Activated CD8-positive, alpha-beta memory T cell treated with anti-CD3 and anti-CD28 coated beads, Interleukin-2, amount 50 U/mL, for 48 hours (primary cell): Measurements from ENCODE around the gene LZTR1.
"Not testable (repeated sequence)": the region's sequence is repeated elsewhere in the genome, so short reads cannot be mapped to it uniquely, and the experiment has no call there.

Experiments
- DNase-seq: peaks from one replicate; pipeline ENCODE4 v3.0.0-alpha.2; 2020

LZTR1 gene

DNA sequence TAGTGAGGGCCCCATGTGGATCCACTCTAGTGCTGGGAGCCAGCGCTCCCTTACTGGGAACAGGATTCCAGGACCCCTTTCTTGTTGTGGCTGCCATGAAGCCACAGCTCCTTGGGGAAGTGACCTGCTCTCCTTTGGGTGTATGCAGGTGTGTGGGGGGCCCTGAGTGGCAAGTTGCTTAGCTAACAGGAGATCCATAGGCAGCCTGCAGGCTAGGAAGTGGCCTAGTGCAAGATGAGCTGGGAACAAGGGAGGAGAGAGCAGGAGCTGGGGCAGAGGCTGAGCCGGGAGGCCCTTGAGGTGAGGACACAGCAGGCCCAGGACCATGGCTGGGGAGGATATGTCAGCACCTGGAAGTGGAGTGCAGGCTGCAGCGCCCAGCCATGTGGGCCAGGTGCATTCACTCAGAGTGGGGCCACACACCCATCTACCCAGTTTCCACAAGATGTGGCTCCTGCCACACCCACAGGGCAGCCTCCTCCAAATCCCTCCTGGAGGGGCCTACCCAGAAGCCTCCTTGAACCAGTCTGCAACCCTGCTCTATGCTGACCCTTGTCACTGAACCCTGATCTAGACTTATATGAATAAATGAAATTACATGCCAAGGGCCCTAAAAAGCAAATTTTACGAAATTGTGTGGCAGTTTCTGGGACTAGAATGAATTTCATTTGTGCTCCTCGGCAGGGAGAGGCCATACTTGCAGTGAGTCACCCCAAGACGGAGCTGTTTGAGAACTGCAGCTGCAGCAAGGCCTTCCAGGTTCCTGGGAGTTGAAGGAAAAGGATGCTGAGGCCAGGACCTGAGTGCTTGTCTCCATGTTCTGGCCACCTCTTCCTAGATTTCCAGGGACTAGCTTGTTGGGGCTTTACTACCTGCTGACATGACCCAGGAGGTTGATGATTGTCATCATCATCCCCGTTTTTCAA lies 16.6 kb downstream of the LZTR1 start:
- no peak for DNase-seq

DNA sequence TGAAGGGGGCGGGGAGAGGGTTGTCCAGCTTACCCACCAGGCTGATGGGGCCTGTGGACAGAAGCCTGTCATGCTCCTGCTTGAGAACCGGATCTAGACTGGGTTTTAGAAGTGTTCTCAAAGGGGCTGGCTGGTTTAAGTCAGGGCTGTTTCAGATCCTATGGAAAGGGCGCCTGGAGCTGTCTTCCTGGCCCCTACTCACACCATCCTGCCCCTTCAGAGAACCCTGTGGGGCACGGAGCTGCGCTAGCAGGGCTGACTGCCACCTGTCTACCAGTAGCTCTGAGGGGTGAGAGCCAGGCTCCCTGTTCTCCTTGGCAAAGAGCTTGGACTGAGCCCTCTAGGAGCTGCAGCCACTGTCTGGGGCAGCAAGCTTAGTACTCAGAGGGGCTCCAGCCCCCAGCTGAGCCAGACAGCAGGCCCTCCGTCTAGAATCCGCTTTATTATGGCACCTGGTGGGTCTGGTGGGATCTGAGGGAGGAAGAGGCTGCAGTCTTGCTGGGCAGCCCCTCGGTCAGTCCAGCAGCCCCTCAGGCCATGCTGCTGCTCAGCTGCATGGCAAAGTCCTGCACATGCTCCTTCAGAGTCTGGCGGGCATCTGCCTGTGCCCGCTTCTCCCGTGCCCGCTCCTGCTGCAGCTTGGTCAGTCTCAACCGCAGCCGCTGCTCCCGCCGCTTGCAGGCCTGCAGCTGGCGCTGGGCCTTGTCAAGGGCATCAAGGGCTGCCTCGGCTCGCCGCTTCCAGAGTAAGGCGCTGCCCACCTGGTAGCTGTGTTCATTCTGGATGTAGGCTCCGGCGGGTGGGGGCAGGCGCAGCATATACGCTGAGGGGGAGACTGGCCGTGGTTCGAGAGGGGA lies 17.5 kb downstream of the LZTR1 start:
- no peak for DNase-seq

DNA sequence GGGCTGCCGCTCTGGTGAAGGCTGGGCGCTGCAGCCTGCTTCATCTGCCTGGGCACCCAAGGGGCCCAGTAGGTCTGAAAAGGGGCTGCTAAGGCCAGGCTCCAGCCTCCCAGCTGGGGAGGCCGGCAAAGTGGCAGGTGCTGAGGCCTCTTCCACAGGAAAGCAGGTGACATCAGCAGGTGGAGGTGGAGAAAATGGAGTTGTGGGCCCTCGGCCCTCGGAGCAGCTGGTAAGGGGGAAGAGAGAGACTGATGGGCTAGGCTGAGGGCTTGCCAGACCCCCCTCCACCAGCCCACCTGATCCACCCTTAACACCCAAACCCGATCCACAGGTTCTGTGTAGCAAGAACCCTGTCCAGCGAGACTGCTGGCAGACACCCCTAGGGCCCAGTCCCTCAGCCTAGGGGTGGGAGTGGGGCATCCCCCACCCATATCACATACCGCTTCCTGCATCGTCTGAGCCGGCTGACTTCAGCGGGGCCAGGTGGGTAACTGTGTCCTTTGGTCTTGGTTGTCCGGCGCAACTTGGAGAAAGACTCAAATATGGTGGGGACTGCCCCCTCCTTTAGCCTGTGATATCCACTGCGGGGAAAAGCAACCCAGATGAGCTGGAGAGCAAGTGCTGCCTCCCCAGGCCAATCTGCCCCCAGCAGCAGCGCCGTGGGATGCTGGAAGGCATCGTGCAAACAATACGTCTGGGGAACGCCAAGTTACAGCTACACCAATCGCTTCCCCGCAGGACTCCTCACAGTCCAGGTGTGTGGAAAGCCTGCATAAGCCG lies 18.3 kb downstream of the LZTR1 start:
- DNase-seq, result peak; percentile 61

DNA sequence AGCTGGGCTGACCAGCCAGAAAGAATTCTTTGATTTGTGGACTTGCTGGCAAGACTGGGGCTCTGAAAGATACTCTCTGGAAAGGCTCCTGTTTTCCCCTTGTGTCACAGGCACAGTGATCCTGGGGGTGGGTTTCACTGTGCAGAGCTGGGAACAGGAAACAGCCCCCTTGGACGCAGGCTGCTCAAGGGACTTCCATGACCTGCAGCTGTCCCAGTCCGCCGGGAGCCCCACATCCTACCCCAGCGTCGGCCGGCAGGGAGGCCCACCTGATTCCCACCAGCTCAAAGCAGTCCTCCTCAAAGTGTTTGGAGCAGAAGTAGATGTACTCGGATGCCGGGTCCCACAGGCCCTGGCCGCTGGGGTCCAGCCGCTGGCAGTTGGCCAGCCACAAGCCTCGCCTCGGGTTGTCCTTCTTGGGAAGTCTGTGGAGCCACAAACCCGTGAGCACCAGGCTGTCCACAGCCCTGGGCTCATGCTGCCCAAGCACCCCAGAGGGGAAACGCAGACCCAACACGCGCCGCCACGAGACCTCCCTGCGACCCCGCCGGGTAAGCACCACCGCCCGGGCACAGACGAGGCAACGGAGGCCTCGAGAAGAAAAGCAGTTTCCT lies 19.0 kb downstream of the LZTR1 start:
- no peak for DNase-seq

DNA sequence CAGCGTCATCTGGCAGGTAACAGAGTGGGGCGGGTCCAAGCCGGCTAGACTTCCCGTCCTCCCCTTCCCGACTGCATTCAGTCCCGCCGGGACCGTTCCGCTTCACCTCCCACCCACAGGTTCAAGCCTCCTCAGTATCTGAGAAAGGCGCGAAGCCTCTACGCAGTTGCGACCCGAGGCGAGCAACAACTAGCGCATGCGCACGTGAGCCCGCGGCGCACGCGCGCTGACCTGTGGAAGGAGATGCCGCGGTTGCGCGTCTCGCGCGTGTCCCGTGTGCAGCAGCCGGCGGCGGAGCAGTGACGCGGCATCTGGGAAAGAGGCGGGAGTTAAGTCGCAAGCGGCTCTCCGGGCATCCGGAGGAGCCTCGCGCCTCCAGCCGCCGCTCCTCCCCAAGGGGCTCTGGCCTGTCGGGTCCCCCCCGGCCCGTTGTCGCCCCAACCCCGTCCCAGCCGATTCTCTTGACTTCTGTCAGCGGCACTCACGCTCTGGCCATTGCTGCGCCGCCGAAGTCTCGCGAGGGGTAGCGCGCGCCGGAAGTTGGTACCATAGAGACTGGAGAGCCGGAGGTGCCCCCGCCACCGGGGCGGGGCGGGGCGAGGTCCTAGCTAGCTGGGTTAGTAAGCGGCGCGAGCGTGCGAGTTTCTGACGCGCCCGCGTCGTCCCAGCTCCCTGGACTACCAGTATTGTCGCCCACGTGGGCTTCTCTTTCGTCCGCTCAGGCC lies 19.7 kb downstream of the LZTR1 start, which contains the start of gene THAP7:
Gene THAP7, minus strand, starts transcription at position 518 of the 725 bp plus-strand sequence. Its CDS starts 207 bp downstream, at position 311.
- DNase-seq, result peak; percentile 98

DNA sequence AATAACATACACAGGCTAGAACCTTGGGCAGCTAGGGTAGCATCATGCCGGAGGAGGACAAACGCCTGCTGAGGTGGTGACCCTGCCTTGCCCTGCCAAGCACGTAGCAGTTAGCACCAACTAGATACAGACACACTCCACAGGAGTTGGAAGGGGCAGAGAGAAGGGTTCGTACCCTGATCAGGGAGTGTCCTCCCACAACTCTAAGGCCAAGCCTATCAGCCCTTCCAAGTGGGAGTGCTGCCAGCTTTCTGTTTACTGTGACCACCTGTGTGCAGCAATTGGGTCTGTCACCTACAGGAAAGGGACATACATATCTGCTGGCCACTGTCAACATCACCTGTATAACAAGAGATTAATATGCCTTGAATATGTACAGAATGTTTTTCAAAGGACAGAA lies 21.7 kb downstream of the LZTR1 start:
- no peak for DNase-seq

DNA sequence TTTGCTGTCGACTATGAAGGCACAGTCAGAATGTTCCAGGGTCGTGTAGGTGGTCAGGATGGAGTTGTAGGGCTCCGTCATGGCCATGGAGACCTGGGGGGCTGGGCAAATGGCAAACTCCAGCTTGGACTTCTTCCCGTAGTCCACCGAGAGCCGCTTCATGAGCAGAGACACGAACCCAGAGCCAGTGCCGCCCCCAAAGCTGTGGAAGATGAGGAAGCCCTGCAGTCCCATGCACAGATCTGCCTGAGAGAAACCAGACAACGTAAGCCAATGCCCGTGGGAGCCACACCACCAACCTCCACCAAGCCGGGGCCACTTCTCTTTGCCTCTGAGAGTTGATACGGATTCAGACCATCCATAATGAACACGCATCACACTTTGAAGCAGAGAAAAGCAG lies 27.1 kb downstream of the LZTR1 start:
- not testable (repeated sequence) for DNase-seq

DNA sequence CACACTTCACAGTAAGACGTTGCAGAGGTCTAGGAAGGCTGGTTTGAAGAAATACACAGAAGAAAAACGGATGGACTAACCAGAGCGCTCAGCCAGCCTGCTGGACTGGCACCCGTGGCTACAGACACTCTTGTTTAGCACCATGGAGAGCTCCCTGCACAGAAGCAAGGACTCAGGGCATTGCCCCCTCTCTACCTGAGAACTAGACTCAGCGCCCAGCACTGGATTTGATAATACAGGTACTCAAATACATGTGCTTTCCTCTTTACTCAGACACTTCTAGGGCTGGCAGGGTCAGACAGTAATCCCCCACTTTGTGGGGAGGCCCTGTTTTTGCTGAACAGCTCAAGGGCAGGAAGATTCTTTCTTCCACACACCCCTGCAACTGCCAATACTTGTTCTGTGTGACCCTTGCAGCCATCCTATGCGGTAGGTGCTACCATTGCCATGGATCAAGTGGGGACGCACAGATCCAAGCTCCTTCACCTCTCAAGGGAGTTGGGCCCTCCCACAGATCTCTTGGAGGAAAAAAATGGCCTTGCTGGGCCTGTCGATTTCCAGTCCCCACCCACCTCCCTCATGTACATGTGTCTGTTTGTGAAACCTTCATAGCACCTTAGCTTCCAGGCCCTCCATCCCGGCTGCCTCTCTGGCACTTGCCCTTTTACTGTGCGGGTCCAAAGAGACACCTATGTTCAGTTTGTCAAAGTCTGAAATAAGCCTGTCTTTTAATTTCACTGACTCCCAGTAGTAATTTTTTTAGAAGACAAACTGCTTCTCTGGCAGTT lies 27.7 kb downstream of the LZTR1 start:
- no peak for DNase-seq

DNA sequence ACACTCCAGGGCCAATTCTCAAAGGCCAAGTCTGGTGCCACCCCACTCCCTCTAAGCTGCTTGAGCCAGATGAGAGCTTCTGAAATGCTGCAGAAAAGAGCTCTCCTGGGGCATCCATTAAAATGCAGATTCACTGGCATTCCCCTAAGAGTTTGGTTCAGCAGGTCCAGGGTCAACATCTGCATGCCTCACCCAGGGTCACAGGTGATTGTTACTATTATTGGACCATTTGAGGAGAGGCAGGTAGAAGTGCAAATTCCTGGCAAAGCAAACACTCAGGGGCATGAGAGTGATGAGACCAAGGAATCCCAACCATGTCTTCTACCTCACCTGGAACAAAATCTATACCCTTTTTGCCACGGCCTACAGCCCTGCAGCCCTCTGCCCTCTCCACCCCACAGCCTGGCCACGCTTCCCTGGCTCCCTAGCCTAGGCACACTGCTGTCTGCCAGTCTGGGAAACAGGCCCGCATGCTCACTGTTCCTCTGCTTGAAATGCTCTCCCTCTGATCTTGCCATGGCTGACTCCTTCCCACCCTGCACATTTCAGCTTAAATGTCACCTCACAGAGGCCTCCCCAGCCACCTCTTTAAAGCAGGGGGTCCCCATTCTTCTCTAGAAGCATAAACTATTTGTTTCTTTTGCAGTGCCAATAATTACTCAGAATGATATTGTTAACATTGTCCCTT lies 28.5 kb downstream of the LZTR1 start:
- no peak for DNase-seq

DNA sequence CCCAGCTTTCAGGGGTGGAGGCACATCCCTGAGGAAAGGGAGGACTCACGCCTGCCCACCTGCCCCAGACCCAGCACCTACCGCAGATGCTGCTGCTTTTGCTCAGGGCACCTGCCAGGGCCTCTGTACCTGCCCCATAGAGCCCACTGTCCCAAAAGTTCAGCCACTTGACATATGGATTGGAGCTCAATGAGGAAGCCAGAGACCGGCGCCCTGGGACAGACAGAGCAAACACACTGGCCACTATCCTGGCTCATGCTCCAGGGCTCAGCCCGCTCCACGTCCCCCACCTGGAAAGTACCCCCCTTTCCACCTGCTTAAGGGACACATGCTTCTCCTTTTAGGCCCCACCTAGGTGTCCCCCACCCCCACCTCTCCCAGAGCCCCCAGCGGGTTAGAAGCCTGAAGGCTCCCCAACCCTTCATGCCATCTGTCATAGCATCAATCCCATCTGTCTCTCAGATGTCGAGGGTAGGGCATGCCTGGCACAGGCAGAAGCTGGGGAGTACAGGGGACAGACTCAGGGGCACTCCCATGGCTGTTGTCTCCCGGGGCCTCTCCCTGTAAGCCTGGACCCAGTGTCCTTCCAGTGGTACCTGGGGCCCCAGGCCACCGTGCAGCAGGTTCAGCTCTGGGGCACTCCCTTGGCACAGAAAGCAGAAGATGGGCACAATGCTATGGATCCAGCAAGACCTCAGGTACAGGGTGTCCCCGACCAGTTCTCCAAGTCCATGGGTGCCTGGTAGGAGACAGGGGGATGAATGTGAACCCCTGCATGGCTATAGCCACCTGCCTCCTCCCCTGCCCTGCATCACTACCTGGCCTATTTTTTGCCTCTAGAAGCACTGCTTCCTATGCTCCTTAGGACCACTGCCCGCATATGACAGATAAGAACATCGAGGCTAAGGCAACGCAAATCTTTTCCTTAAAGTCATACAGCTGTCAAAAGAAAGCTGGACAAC lies 30.6 kb downstream of the LZTR1 start:
- no peak for DNase-seq

DNA sequence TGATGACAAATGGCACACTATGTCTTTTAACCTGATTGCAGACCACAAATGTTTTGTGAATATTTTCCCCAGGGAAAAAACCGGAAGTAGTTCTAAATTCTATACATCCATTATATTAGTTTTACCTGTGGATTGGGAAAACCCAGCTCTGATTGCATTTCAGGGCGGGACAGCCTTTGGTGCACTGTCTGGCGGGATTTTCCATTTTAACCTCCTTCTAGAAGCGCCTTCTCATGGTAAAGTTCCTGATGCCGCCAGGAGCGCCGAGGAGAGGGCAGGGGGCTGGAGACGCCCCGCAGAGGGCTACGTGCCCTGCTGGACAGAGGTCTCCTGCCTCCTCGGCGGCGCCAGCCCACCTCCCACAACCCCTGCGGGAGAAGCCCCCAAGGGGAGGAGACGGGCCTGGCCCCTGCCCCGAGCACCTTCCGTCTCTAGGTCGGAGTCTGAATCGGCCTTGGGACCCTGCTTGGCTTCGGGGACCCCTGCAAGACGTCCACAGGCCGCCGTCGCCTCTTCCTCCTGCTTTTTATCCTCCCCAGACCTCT lies 31.6 kb downstream of the LZTR1 start:
- DNase-seq, result no peak

DNA sequence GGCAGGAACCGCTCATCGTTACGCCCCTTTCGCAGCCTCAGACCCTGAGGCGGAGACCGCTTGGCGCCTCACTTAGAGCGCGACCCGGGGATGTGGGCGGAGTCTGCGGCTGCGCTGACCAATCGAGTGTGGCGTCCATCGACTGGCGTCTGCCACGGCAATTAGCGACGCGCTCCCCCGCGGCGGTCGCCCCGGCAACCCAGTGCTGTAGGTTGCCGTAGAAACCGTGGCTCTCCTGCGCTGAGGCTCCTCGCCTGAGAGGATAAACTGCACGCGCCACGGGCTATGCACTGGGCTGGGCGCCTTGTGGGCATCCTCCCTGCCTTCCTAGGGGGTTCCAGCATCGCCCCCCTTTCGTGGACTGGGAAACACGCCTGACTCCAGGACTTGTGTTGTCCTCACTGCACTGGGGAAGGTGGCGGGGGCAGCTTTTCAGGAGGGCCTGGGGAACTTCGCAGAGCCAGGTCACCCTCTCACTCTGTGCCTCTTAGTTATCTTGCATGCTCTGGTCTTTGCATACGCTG lies 32.2 kb downstream of the LZTR1 start:
- DNase-seq, result peak; percentile 92

DNA sequence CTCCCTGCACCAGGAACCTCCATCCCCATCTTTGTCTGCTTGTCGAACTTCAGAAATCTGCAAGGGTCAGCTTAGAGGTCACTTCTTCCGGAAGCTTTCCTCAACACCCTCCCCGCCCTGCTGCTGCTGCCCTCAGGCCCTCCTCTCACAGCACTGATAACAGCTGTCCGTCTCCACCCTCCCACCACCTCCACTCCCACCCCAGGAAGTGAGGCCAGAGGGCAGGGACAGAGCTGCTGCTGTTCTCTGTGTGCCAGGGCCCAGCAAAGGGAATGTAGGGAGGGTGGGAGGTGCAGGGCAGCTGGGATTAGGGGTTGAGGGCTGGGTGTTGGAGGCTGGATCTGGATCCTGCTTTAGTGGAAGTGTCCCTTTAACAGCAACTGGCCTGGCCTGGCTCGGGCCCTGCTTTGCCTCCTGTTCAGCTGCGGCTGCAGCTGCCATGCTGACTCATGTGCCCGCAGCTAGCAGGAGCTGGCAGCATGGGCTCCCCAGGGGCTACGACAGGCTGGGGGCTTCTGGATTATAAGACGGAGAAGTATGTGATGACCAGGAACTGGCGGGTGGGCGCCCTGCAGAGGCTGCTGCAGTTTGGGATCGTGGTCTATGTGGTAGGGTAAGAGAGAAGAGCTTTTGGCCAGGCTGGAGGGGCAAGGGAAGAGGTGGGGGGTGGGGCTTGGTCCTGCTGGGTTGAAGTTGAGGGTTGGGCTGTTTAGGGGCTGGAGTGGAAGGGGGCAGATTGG lies 32.8 kb downstream of the LZTR1 start, which contains the start of gene P2RX6:
Gene P2RX6, plus strand, starts transcription at position 440 of the 740 bp plus-strand sequence. Its CDS starts 10 bp downstream, at position 450.
- DNase-seq, result no peak

DNA sequence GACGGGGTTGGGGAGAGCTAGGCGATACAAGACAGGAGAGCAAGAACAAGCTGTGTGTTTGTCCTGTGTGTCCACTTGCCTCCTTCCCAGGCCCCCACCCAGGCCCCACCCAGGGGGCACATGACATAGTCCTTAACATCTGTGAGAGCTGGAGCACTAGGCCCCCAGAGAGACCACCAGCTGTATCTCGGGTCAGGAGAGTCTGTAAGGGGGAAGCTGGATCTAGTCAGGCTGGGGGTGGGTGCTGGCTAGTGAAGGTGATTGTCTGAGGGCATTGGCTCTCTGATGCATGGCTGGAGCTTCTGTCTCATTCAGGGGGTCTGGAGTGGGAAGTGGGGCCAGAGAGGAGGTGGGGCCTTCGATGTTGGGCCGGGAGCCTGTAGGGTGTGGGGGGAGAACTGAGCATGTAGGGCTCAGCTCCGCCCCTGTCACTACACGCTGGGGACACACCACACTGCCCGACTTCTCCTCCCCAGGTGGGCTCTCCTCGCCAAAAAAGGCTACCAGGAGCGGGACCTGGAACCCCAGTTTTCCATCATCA lies 33.4 kb downstream of the LZTR1 start:
- DNase-seq, result no peak

DNA sequence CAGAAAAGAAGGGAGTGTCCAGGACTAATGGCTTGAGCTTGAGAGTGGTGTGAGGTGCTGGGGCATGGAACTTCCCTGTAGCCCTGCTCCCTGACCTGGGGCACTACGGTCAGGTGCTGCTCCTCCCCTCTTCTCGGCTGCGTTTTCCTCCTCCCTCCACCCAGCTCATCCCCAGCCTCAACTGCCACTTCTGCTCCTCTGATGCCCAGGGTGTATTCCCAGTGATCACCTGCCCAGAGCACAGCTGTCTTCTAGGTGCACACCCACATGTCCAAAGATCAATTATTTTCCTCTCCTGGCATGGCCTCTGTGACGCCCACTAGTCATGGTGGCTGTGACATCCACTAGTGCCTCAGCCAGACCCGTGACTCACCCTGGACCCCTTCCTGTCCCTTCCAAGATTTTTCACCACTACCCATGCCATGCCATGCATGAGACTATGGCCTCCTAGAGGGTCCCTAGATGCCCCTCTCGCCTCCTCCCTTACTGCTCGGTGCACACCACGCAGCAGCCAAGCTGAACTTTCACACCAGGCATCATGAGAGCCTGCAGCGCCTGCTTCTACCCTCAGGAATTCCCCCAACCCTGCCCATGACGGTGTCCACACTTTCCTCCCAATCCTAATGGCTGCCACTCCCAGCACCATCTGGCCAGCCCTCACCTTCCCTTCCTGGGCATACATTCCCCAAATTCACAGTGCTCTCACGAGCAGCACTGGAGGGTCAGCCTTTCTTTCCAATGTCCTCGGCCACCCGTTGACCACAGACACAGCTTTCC lies 34.7 kb downstream of the LZTR1 start:
- no peak for DNase-seq

DNA sequence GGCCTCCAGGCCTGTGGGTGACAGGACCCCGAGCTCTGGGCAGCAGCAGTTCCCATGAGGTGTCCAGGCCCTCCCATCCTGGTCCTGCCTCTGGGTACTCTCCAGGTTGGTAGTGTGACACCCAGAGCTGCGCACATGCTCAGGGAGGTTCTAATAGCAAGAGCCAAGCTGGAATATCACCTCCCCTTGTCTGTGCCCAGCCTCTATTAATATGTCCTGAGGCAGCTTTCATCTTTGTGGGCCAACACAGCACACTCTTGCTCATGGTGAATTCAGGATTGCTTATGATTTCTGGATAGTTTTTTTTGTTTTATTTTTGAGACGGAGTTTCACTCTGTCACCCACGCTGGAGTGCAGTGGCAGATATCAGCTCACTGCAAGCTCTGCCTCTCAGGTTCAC lies 36.2 kb downstream of the LZTR1 start:
- peak; percentile 47 for DNase-seq
